C4-2B (cell line): ENCODE data around the gene NUP93.

Source experiments
- CTCF ChIP-seq: fragments of 450-650 bp; conservative IDR thresholded peaks from 2 replicates; pipeline ENCODE4 v1.5.1; 2017; ENCODE audit warnings: mild to moderate bottlenecking
- ZFX ChIP-seq: fragments of 450-650 bp; IDR thresholded peaks from 2 replicates; pipeline ENCODE4 v1.6.1; 2017

GRCh38 chr16:56684926-56685590 is 44.9 kb upstream of the NUP93 start:
- TF ChIP-seq CTCF: no peak
- TF ChIP-seq ZFX: no peak
